OCI-LY3 (cell line): ENCODE measurements around the gene NPEPL1.
A peak's percentile ranks its signal among the peaks of the same experiment; 100 is the strongest.

Experiments used
- H2AFZ ChIP-seq: fragments of 200-600, 300-600 bp; shearing (Covaris generic); 2 replicates; pipeline ENCODE4 v1.6.0; 2014; ENCODE audit warnings: antibody characterized with exemption, low read depth, low read length
- H3K27ac ChIP-seq: fragments of 200-600, 300-600 bp; sonication (generic); 2 replicates; pipeline ENCODE4 v1.5.1; 2014; ENCODE audit warnings: mild to moderate bottlenecking, low read length, moderate library complexity, mixed read lengths
- H3K27me3 ChIP-seq: fragments of 200-600, 300-600 bp; sonication (generic); 2 replicates; pipeline ENCODE4 v1.6.1; 2014; ENCODE audit warnings: low read depth, low read length, mixed read lengths
- H3K36me3 ChIP-seq: fragments of 200-600, 300-600 bp; sonication (generic); replicated peaks from 2 replicates; pipeline ENCODE3; 2014; ENCODE audit warnings: low read depth, low read length, mixed read lengths
- H3K4me1 ChIP-seq: fragments of 300-600, 200-600 bp; sonication (generic); 2 replicates; pipeline ENCODE4 v1.6.1; 2014; ENCODE audit warnings: low read length, mixed read lengths
- H3K4me2 ChIP-seq: fragments of 200-600, 300-600 bp; sonication (generic); 2 replicates; pipeline ENCODE4 v1.6.1; 2014; ENCODE audit warnings: low read length, mixed read lengths
- H3K4me3 ChIP-seq: fragments of 300-600, 200-600 bp; sonication (generic); 2 replicates; pipeline ENCODE4 v1.5.1; 2014; ENCODE audit warnings: antibody characterized with exemption, mild to moderate bottlenecking, low read length, moderate library complexity
- H3K79me2 ChIP-seq: fragments of 300-600, 200-600 bp; shearing (Covaris generic); 2 replicates; pipeline ENCODE4 v1.6.1; 2014; ENCODE audit warnings: mild to moderate bottlenecking, low read length, mixed read lengths
- H3K9ac ChIP-seq: fragments of 300-600, 200-600 bp; shearing (Covaris generic); 2 replicates; pipeline ENCODE4 v1.6.0; 2014; ENCODE audit warnings: mild to moderate bottlenecking, low read length, moderate library complexity
- H3K9me3 ChIP-seq: fragments of 200-600, 300-600 bp; shearing (Covaris generic); 2 replicates; pipeline ENCODE4 v1.6.1; 2014; ENCODE audit warnings: low read length, mixed read lengths; ENCODE audit not compliant: insufficient read depth
- H4K20me1 ChIP-seq: fragments of 200-600, 300-600 bp; sonication (generic); 2 replicates; pipeline ENCODE4 v1.6.1; 2016; ENCODE audit warnings: low read length, mixed read lengths; ENCODE audit not compliant: insufficient read depth
- CTCF ChIP-seq: fragments of 200-600, 300-600 bp; sonication (generic); IDR thresholded peaks from 2 replicates; pipeline ENCODE4 v1.5.1; 2014; ENCODE audit warnings: antibody characterized with exemption, low read length, low read depth
- EZH2phosphoT487 ChIP-seq: fragments of 200-600 bp; shearing (Covaris generic); IDR thresholded peaks from 2 replicates; pipeline ENCODE4 v1.6.1; 2018; ENCODE audit warnings: antibody characterized with exemption, mixed run types, low read depth

The NPEPL1 gene

GRCh38 chr20:58695084-58695722 is 2.6 kb downstream of the NPEPL1 start:
- peaks cover 20% of the 10 kb centered on the region for H3K36me3 ChIP-seq
- H3K4me2 ChIP-seq = no peak overlapping the region
- H2AFZ ChIP-seq = no peak overlapping the region

GRCh38 chr20:58695895-58696375 is 3.3 kb downstream of the NPEPL1 start:
- peaks cover 10% of the 10 kb centered on the region for H3K79me2 ChIP-seq
- peaks cover 25% of the 10 kb centered on the region for H3K36me3 ChIP-seq
- peaks cover 13% of the 10 kb centered on the region for H3K4me1 ChIP-seq
- TF ChIP-seq CTCF = no peak
- TF ChIP-seq EZH2phosphoT487 = no peak
- no peaks in the 10 kb centered on the region for H3K9me3 ChIP-seq
- H3K27me3 ChIP-seq = no peaks in the 10 kb centered on the region
- no peak overlapping the region for H2AFZ ChIP-seq
- H4K20me1 ChIP-seq = no peaks in the 10 kb centered on the region
- no peak overlapping the region for H3K9ac ChIP-seq
- no peak overlapping the region for H3K27ac ChIP-seq
- no peak overlapping the region for H3K4me2 ChIP-seq
- H3K4me3 ChIP-seq = no peak overlapping the region

More at GRCh38 chr20:58695084-58695722, 2.6 kb downstream of the NPEPL1 start:
- Histone ChIP-seq H3K4me1 (peaks cover 13% of the 10 kb centered on the region), H3K9ac (no peak overlapping the region), H3K79me2 (peaks cover 10% of the 10 kb centered on the region), H3K4me3 (no peak overlapping the region), H4K20me1 (no peaks in the 10 kb centered on the region), H3K9me3 (no peaks in the 10 kb centered on the region), H3K27me3 (no peaks in the 10 kb centered on the region), H3K27ac (no peak overlapping the region)
- TF ChIP-seq CTCF = 0 out of 2 replicates have a peak, but pooled peaks have one; percentile 4
- no peak for TF ChIP-seq EZH2phosphoT487

GRCh38 chr20:58696411-58696961 is 3.9 kb downstream of the NPEPL1 start:
- Histone ChIP-seq H3K4me1 (peaks cover 13% of the 10 kb centered on the region), H2AFZ (no peak overlapping the region), H3K36me3 (peaks cover 25% of the 10 kb centered on the region), H4K20me1 (no peaks in the 10 kb centered on the region), H3K79me2 (peaks cover 10% of the 10 kb centered on the region), H3K27me3 (no peaks in the 10 kb centered on the region), H3K4me2 (no peak overlapping the region), H3K9ac (no peak overlapping the region), H3K27ac (no peak overlapping the region), H3K4me3 (no peak overlapping the region), H3K9me3 (no peaks in the 10 kb centered on the region)
- TF ChIP-seq EZH2phosphoT487 = no peak
- no peak for TF ChIP-seq CTCF

- Histone ChIP-seq H4K20me1 (no peaks in the 10 kb centered on the region), H3K4me3 (no peak overlapping the region), H3K79me2 (peaks cover 10% of the 10 kb centered on the region), H3K27me3 (no peaks in the 10 kb centered on the region), H3K4me1 (peaks cover 8% of the 10 kb centered on the region), H3K4me2 (no peak overlapping the region), H2AFZ (no peak overlapping the region), H3K9ac (no peak overlapping the region), H3K36me3 (peaks cover 25% of the 10 kb centered on the region), H3K27ac (no peak overlapping the region), H3K9me3 (no peaks in the 10 kb centered on the region)
- TF ChIP-seq EZH2phosphoT487 (no peak), CTCF (no peak)
These were observed 4.7 kb downstream of the NPEPL1 start for GRCh38 chr20:58697201-58697866.
